Activated B cell treated with CpG ODN at 0.5 μM for 24 hours (primary cell): ENCODE measurements around the gene DYNC1I1. TPM values are rescaled to one million over a fixed set of nuclear protein-coding genes. Genes with fewer than 3 reads are reported as not detected.

Experiments
- ATAC-seq: fragments of 200-7000 bp; cut with Tn5 transposase; one replicate; pipeline ENCODE4 v1.10.0; 2021; ENCODE audit warnings: low read depth, mild to moderate bottlenecking, moderate library complexity
- CTCF ChIA-PET: fragments of 350-600 bp; sonication (Branson Sonifier 250); formaldehyde crosslinking; loops from one replicate; lab custom pipeline; 2021; ENCODE audit warnings: antibody characterized with exemption; lab: Charles Lee
- POLR2A ChIA-PET: fragments of 350-600 bp; sonication (Branson Sonifier 250); formaldehyde crosslinking; loops from one replicate; lab custom pipeline; 2021; ENCODE audit warnings: antibody characterized with exemption; lab: Charles Lee
- DNase-seq: peaks from one replicate; pipeline ENCODE4 v3.0.0; 2022
- H3K27ac Mint-ChIP-seq: one replicate; pipeline ENCODE4 v1.8.0; 2020; ENCODE audit warnings: mixed read lengths
- H3K27me3 Mint-ChIP-seq: one replicate; pipeline ENCODE4 v1.8.0; 2021; ENCODE audit warnings: mixed read lengths
- H3K36me3 Mint-ChIP-seq: one replicate; pipeline ENCODE4 v1.8.0; 2021; ENCODE audit warnings: low read depth, mixed read lengths
- H3K4me1 Mint-ChIP-seq: one replicate; pipeline ENCODE4 v1.8.0; 2021; ENCODE audit warnings: mixed read lengths
- H3K4me3 Mint-ChIP-seq: one replicate; pipeline ENCODE4 v1.8.0; 2020; ENCODE audit warnings: mild to moderate bottlenecking, mixed read lengths
- H3K9me3 Mint-ChIP-seq: one replicate; pipeline ENCODE4 v1.8.0; 2020; ENCODE audit warnings: mixed read lengths
- CTCF ChIP-seq: fragments of 200-600 bp; IDR thresholded peaks from one replicate; pipeline ENCODE4 v1.8.0; 2022; ENCODE audit warnings: antibody characterized with exemption, mild to moderate bottlenecking
- intact Hi-C: fragments of 100-400 bp; cut with micrococcal nuclease; formaldehyde crosslinking; loops from one replicate; pipeline ENCODE4 v1.15.1; 2024
- total RNA-seq: library from RNA; stranded (reverse); gene quantifications from 2 replicates; pipeline ENCODE4 v1.2.3, GENCODE V29; 2022

Gene DYNC1I1
- total RNA-seq, 1 donor from 2014 or later, result not detected

- Mint-ChIP-seq H3K4me1 (no peaks in the 10 kb centered on the region), H3K4me3 (no peak overlapping the region), H3K27ac (no peak overlapping the region), H3K27me3 (no peaks in the 10 kb centered on the region), H3K36me3 (no peaks in the 10 kb centered on the region), H3K9me3 (no peaks in the 10 kb centered on the region)
- DNase-seq, result no peak
- no peak for TF ChIP-seq CTCF
- POLR2A ChIA-PET, result no interaction called here
- no peak for ATAC-seq
- intact Hi-C loops, result no loop called here
- CTCF ChIA-PET, result no interaction called here
These were observed 114.2 kb downstream of the DYNC1I1 start for GRCh38 chr7:95886501-95887090.

GRCh38 chr7:95893484-95893883 is 121.1 kb downstream of the DYNC1I1 start:
- ATAC-seq (no peak), DNase-seq (no peak)
- no peak overlapping the region for H3K27ac Mint-ChIP-seq
- H3K27me3 Mint-ChIP-seq, result no peaks in the 10 kb centered on the region
- no peaks in the 10 kb centered on the region for H3K9me3 Mint-ChIP-seq
- no peak overlapping the region for H3K4me3 Mint-ChIP-seq
- H3K36me3 Mint-ChIP-seq, result no peaks in the 10 kb centered on the region
- ChIA-PET POLR2A (no interaction called here), CTCF (no interaction called here)
- intact Hi-C loops, result no loop called here
- no peak for TF ChIP-seq CTCF
- no peaks in the 10 kb centered on the region for H3K4me1 Mint-ChIP-seq

- H3K4me3 Mint-ChIP-seq, result no peak overlapping the region
- H3K27ac Mint-ChIP-seq, result no peak overlapping the region
- ATAC-seq, result no peak
- intact Hi-C loops, result no loop called here
- H3K4me1 Mint-ChIP-seq, result no peaks in the 10 kb centered on the region
- no peak for TF ChIP-seq CTCF
- no peaks in the 10 kb centered on the region for H3K36me3 Mint-ChIP-seq
- POLR2A ChIA-PET, result no interaction called here
- CTCF ChIA-PET, result no interaction called here
- DNase-seq, result no peak
- H3K9me3 Mint-ChIP-seq, result no peaks in the 10 kb centered on the region
- no peaks in the 10 kb centered on the region for H3K27me3 Mint-ChIP-seq
These were observed 125.3 kb downstream of the DYNC1I1 start for GRCh38 chr7:95897557-95898251.

GRCh38 chr7:95899919-95900513 is 127.7 kb downstream of the DYNC1I1 start:
- no peak for DNase-seq
- CTCF ChIA-PET, result no interaction called here
- Mint-ChIP-seq H3K27ac (no peak overlapping the region), H3K9me3 (no peaks in the 10 kb centered on the region), H3K36me3 (no peaks in the 10 kb centered on the region), H3K4me3 (no peak overlapping the region), H3K27me3 (no peaks in the 10 kb centered on the region), H3K4me1 (no peaks in the 10 kb centered on the region)
- intact Hi-C loops, result no loop called here
- ATAC-seq, result no peak
- POLR2A ChIA-PET, result no interaction called here
- TF ChIP-seq CTCF, result no peak

- DNase-seq, result no peak
- Mint-ChIP-seq H3K4me1 (no peaks in the 10 kb centered on the region), H3K27ac (no peak overlapping the region), H3K27me3 (no peaks in the 10 kb centered on the region), H3K4me3 (no peak overlapping the region), H3K36me3 (no peaks in the 10 kb centered on the region), H3K9me3 (no peaks in the 10 kb centered on the region)
- CTCF ChIA-PET, result no interaction called here
- TF ChIP-seq CTCF, result no peak
- no peak for ATAC-seq
- POLR2A ChIA-PET, result no interaction called here
- intact Hi-C loops, result no loop called here
These were observed 128.7 kb downstream of the DYNC1I1 start for GRCh38 chr7:95901006-95901405.
